K562 (cell line): ENCODE data around the gene MDH2. TPM values are rescaled to one million over a fixed set of nuclear protein-coding genes. Genes with fewer than 3 reads are reported as not detected.

Experiments used
- BRF1 ChIP-seq: IDR thresholded peaks from 3 replicates; pipeline ENCODE4 v1.6.1; 2011; ENCODE audit warnings: borderline replicate concordance, mild to moderate bottlenecking; ENCODE audit not compliant: insufficient read length; ENCODE audit errors: extremely low read depth
- CREB1 ChIP-seq, 2 experiments: sonication (generic) in 1 of 2; formaldehyde crosslinking in 1 of 2; IDR thresholded peaks; 2 replicates each; pipeline versions ENCODE4 v1.6.1 to v1.8.0; 2012 to 2022; ENCODE audit warnings: inconsistent platforms in 1 of 2, mild to moderate bottlenecking in 1 of 2, missing genetic modification reagents in 1 of 2, moderate library complexity in 1 of 2
- CREM ChIP-seq: IDR thresholded peaks from 2 replicates; pipeline ENCODE4 v1.6.1; 2014; ENCODE audit warnings: antibody characterized with exemption, low read depth
- CXXC5 ChIP-seq: fragments of 250-450 bp; sonication (Bioruptor Pico); IDR thresholded peaks from 2 replicates; pipeline ENCODE4 v1.8.0; 2022; ENCODE audit warnings: inconsistent platforms, mild to moderate bottlenecking, moderate library complexity
- FOXO4 ChIP-seq: fragments of 450-650 bp; formaldehyde crosslinking; IDR thresholded peaks from 2 replicates; pipeline ENCODE4 v1.4.0; 2020; ENCODE audit warnings: mild to moderate bottlenecking, moderate library complexity
- HCFC1 ChIP-seq: IDR thresholded peaks from 2 replicates; pipeline ENCODE4 v1.6.1; 2012; ENCODE audit warnings: low read depth, low read length, improper control_type of control experiment
- JUN ChIP-seq, 2 experiments: sonication (generic) in 1 of 2; formaldehyde crosslinking in 1 of 2; IDR thresholded peaks; 2 replicates each; pipeline versions ENCODE4 v1.6.1 to v1.8.0; 2012 to 2022; ENCODE audit warnings: borderline replicate concordance in 2 of 2, mild to moderate bottlenecking in 2 of 2, improper control_type of control experiment in 1 of 2, low read depth in 1 of 2, low read length in 1 of 2, missing genetic modification reagents in 1 of 2
- NFYB ChIP-seq: IDR thresholded peaks from 2 replicates; pipeline ENCODE4 v1.6.1; 2011; ENCODE audit warnings: mild to moderate bottlenecking, moderate library complexity; ENCODE audit not compliant: insufficient read length; ENCODE audit errors: extremely low read depth
- NR2F6 ChIP-seq: fragments of 450-650 bp; formaldehyde crosslinking; IDR thresholded peaks from 2 replicates; pipeline ENCODE4 v1.4.0; 2020; ENCODE audit warnings: mild to moderate bottlenecking
- RHOXF2B ChIP-seq: fragments of 250-450 bp; sonication (Bioruptor Pico); conservative IDR thresholded peaks from 2 replicates; pipeline ENCODE4 v1.5.1; 2021
- SIN3B ChIP-seq: fragments of 450-650 bp; IDR thresholded peaks from 2 replicates; pipeline ENCODE4 v1.6.1; 2017; ENCODE audit warnings: low read depth, mild to moderate bottlenecking, moderate library complexity
- SMC3 ChIP-seq: conservative IDR thresholded peaks from 2 replicates; pipeline ENCODE4 v1.6.1; 2011; ENCODE audit warnings: low read depth, low read length, improper control_type of control experiment; ENCODE audit not compliant: insufficient read depth
- TFAM ChIP-seq: fragments of 250-450 bp; sonication (Bioruptor Pico); conservative IDR thresholded peaks from 2 replicates; pipeline ENCODE4 v1.5.0; 2021; ENCODE audit warnings: mild to moderate bottlenecking, moderate library complexity
- WHSC1 ChIP-seq: IDR thresholded peaks from one replicate; pipeline ENCODE4 v1.6.1; 2012; ENCODE audit warnings: low read length, control low read depth, inconsistent platforms
- ZBTB33 ChIP-seq: sonication (generic); formaldehyde crosslinking; IDR thresholded peaks from 2 replicates; pipeline ENCODE4 v1.8.1; 2023; ENCODE audit warnings: mild to moderate bottlenecking, missing genetic modification reagents
- ZC3H4 ChIP-seq: sonication (generic); formaldehyde crosslinking; IDR thresholded peaks from 2 replicates; pipeline ENCODE4 v1.9.0; 2021; ENCODE audit warnings: missing genetic modification reagents, borderline replicate concordance
- ZNF143 ChIP-seq: sonication (generic); formaldehyde crosslinking; IDR thresholded peaks from 2 replicates; pipeline ENCODE4 v1.9.0; 2022; ENCODE audit warnings: mild to moderate bottlenecking, missing genetic modification reagents
- ZNF407 ChIP-seq: fragments of 450-650 bp; IDR thresholded peaks from 2 replicates; pipeline ENCODE4 v1.6.1; 2016; ENCODE audit warnings: low read depth
- polyA plus RNA-seq, 8 experiments: library from polyadenylated mRNA; depleted of rRNA in 4 of 8; stranded (reverse) in 5 of 8; unstranded in 3 of 8; fragments of >200 nt; fragmentation: Nextera tagmentation in 2 of 8; fragmentation: Illumina TruSeq in 1 of 8; extraction: Ambion mirVana in 2 of 8; extraction: Trizol in 1 of 8; gene quantifications; 2 replicates each; pipeline versions ENCODE4 v1.2.1 to v1.2.3, GENCODE V29; 2011 to 2014; ENCODE audit warnings: inconsistent platforms in 1 of 8, missing spikeins in 1 of 8
- total RNA-seq, 7 experiments: library from RNA; depleted of rRNA in 6 of 7; stranded (reverse); fragments of >200 nt in 6 of 7; fragmentation: Illumina TruSeq in 2 of 7; extraction: Trizol in 2 of 7; gene quantifications; 2 replicates each; pipeline versions ENCODE4 v1.2.1 to v1.2.3, GENCODE V29; 2011 to 2021; ENCODE audit warnings: low replicate concordance in 1 of 7

Gene MDH2
- total and polyA plus RNA-seq, 9 of the 15 experiments (the other 6 are each of a cell fraction or from before 2014, with no cell fraction given), result 106 to 701 (median 242) TPM

- no peak for TF ChIP-seq ZNF407
- no peak for TF ChIP-seq TFAM
- no peak for TF ChIP-seq CREM
- no peak for TF ChIP-seq BRF1
- TF ChIP-seq CXXC5 (CRISPR knock-in tag), result no peak
- TF ChIP-seq ZC3H4, result no peak
- TF ChIP-seq CREB1 (IDR thresholded peaks at IDR 0.05), result no peak
- no peak for TF ChIP-seq CREB1 (CRISPR knock-in tag; IDR thresholded peaks at IDR 0.05)
- no peak for TF ChIP-seq SIN3B
- no peak for TF ChIP-seq NR2F6 (CRISPR knock-in tag)
- no peak for TF ChIP-seq FOXO4 (CRISPR knock-in tag)
- TF ChIP-seq WHSC1, result no peak
- TF ChIP-seq ZNF143 (CRISPR knock-in tag), result no peak
- no peak for TF ChIP-seq RHOXF2B (CRISPR knock-in tag)
- TF ChIP-seq NFYB, result no peak
- no peak for TF ChIP-seq SMC3
- TF ChIP-seq JUN (IDR thresholded peaks at IDR 0.05; ENCODE audit: borderline replicate concordance, low read depth, low read length), result no peak
- no peak for TF ChIP-seq JUN (CRISPR knock-in tag; IDR thresholded peaks at IDR 0.05; ENCODE audit: borderline replicate concordance)
- TF ChIP-seq ZBTB33, result no peak
- no peak for TF ChIP-seq HCFC1
These were observed 1.4 kb downstream of the MDH2 start (continued) for GRCh38 chr7:76049295-76049694.
